Measurements from ENCODE around the gene TLL2.

DNA sequence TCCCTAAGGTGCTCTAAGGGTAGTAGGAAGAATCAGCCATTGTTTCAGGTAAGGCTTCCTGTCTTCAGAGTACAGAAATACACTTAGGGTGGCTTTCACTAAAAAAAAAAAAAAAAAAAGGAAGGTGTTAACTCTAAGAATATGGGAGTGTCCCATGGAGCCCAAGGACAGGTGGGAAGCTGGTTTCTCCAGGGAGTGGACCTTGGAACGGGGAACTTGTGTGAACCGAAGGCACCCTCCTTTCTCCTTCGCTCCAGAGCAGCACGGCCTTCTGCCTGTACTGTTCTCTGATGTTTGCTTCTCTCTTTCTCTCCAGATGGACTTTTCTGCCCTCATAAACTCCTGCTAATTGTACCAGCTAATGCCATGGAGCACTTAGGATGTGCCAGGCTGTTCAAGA, 161.1 kb downstream of the TLL2 start:
- TF ChIP-seq CTCF (conservative IDR thresholded peaks at IDR 0.05; ENCODE audit: low read depth, low read length) (no peak), EZH2 (IDR thresholded peaks at IDR 0.05; ENCODE audit: borderline replicate concordance, low read depth, low read length, poor library complexity, severe bottlenecking) (no peak)
